Activated CD4-positive, alpha-beta T cell treated with anti-CD3 and anti-CD28 coated beads for 24 hours (primary cell): Measurements from ENCODE around the gene NOVA2.

Source experiments
- DNase-seq, 2 donors: peaks; one replicate each; pipeline ENCODE4 v3.0.0-alpha.2; 2020; ENCODE audit warnings: low read depth in 2 of 2

The NOVA2 gene

GRCh38 chr19:45895519-45895972 lies 78.1 kb downstream of the NOVA2 start:
- DNase-seq = no peak

- DNase-seq = no peak
These were observed 82.8 kb downstream of the NOVA2 start for GRCh38 chr19:45890877-45891276.

GRCh38 chr19:45889210-45889885 lies 84.3 kb downstream of the NOVA2 start:
- DNase-seq = no peak

- DNase-seq = no peak
These were observed 86.4 kb downstream of the NOVA2 start for GRCh38 chr19:45887200-45887710.

GRCh38 chr19:45886427-45887199 lies 87.1 kb downstream of the NOVA2 start:
- DNase-seq = peak; percentile 78 to 81

- DNase-seq = peak; percentile 74 to 75
These were observed 87.9 kb downstream of the NOVA2 start, which contains the start of gene IRF2BP1 for GRCh38 chr19:45885556-45886426. Gene IRF2BP1, minus strand, starts transcription at chr19:45886141. Its CDS starts 367 bp downstream, at chr19:45885774.

GRCh38 chr19:45884682-45885555 lies 88.7 kb downstream of the NOVA2 start:
- no peak for DNase-seq

- no peak for DNase-seq
These were observed 89.6 kb downstream of the NOVA2 start for GRCh38 chr19:45883881-45884681.
